HepG2 (cell line): ENCODE results near the gene IL17C. TPM values are rescaled to one million over a fixed set of nuclear protein-coding genes. Genes with fewer than 3 reads are reported as not detected.

Experiments
- ATAC-seq: fragments of 200-7000 bp; cut with Tn5 transposase; 3 replicates; pipeline ENCODE4 v1.9.1; 2020; ENCODE audit warnings: mild to moderate bottlenecking, moderate library complexity
- BruUV-seq: library from RNA; stranded (reverse); fragments of 400-500 nt; replicated peaks from 2 replicates; lab custom pipeline; 2021; lab: Mats Ljungman, UMichigan
- CTCF ChIA-PET: fragments of 300-600 bp; formaldehyde crosslinking; extraction: SDS; loops from one replicate; lab custom pipeline; 2021; ENCODE audit warnings: low total read pairs, inconsistent platforms, low intra/inter-chr PET ratio; lab: Yijun Ruan, JAX
- POLR2A ChIA-PET: fragments of 350-600 bp; sonication (Branson Sonifier 250); formaldehyde crosslinking; loops from one replicate; lab custom pipeline; 2020; ENCODE audit warnings: antibody characterized with exemption, inconsistent platforms; lab: Yijun Ruan, JAX
- DNase-seq: peaks from one replicate; pipeline ENCODE4 v3.0.0-alpha.2; 2015; ENCODE audit warnings: low spot score
- FAIRE-seq: peaks from 3 replicates; lab custom pipeline; 2011; peaks lifted over from hg19 to GRCh38; lab: Jason Lieb, UNC
- H2AFZ ChIP-seq: one replicate; pipeline ENCODE4 v1.6.1; 2011; ENCODE audit warnings: low read length, inconsistent platforms
- H3K27ac ChIP-seq: fragments of 300-600 bp; 3 replicates; pipeline ENCODE4 v1.8.0; 2011; ENCODE audit warnings: mixed run types, mild to moderate bottlenecking, mixed read lengths, low read length, inconsistent platforms; ENCODE audit not compliant: insufficient read depth; ENCODE audit errors: extremely low read length
- H3K27me3 ChIP-seq, 2 experiments: fragments of 200-600 bp in 1 of 2; 2 replicates in 1 of 2; 3 replicates in 1 of 2; pipeline versions ENCODE4 v1.6.0 to v1.8.0; 2011; ENCODE audit warnings: low read length in 2 of 2, mild to moderate bottlenecking in 2 of 2, moderate library complexity in 2 of 2, inconsistent platforms in 1 of 2; ENCODE audit not compliant: insufficient read depth in 2 of 2, control insufficient read depth in 1 of 2
- H3K36me3 ChIP-seq, 2 experiments: fragments of 200-600 bp in 1 of 2; replicated peaks in 1 of 2; 2 replicates in 1 of 2; 3 replicates in 1 of 2; pipeline versions ENCODE4 v1.5.1 to v1.8.0; 2011; ENCODE audit warnings: low read length in 2 of 2, inconsistent platforms in 1 of 2; ENCODE audit not compliant: insufficient read depth in 2 of 2, control insufficient read depth in 1 of 2
- H3K4me1 ChIP-seq: 2 replicates; pipeline ENCODE4 v1.5.1; 2012; ENCODE audit warnings: low read length, inconsistent platforms; ENCODE audit not compliant: insufficient read depth
- H3K4me2 ChIP-seq: 2 replicates; pipeline ENCODE4 v1.6.0; 2011; ENCODE audit warnings: low read depth, low read length, inconsistent platforms
- H3K4me3 ChIP-seq, 3 experiments: fragments of 200-600 bp in 1 of 3; sonication (generic), shearing (Covaris generic) in 1 of 3; replicated peaks in 1 of 3; 2 replicates each; pipeline ENCODE4 v1.5.1; 2011 to 2016; ENCODE audit warnings: low read length in 3 of 3, inconsistent platforms in 2 of 3, low read depth in 2 of 3, mild to moderate bottlenecking in 2 of 3, control low read depth in 1 of 3, mixed read lengths in 1 of 3; ENCODE audit not compliant: insufficient read depth in 1 of 3
- H3K79me2 ChIP-seq: one replicate; pipeline ENCODE4 v1.6.1; 2011; ENCODE audit warnings: low read length, inconsistent platforms; ENCODE audit not compliant: insufficient read depth
- H3K9ac ChIP-seq: 2 replicates; pipeline ENCODE4 v1.6.0; 2011; ENCODE audit warnings: mild to moderate bottlenecking, low read depth, low read length, inconsistent platforms; ENCODE audit not compliant: insufficient read depth
- H3K9me3 ChIP-seq: 2 replicates; pipeline ENCODE4 v1.5.1; 2012; ENCODE audit warnings: mild to moderate bottlenecking, low read length
- H4K20me1 ChIP-seq: 2 replicates; pipeline ENCODE4 v1.6.0; 2011; ENCODE audit warnings: inconsistent platforms, mild to moderate bottlenecking, low read length, moderate library complexity; ENCODE audit not compliant: insufficient read depth
- AKAP8 ChIP-seq: sonication (generic); formaldehyde crosslinking; IDR thresholded peaks from 2 replicates; pipeline ENCODE4 v1.5.1; 2020; ENCODE audit warnings: mild to moderate bottlenecking, missing genetic modification reagents
- ATM ChIP-seq: fragments of 450-650 bp; IDR thresholded peaks from 2 replicates; pipeline ENCODE4 v1.7.1; 2017; ENCODE audit warnings: mild to moderate bottlenecking, borderline replicate concordance
- FOXC1 ChIP-seq: sonication (generic); formaldehyde crosslinking; IDR thresholded peaks from 2 replicates; pipeline ENCODE4 v1.8.0; 2022; ENCODE audit warnings: mild to moderate bottlenecking, missing genetic modification reagents, borderline replicate concordance
- GLI4 ChIP-seq: sonication (generic); formaldehyde crosslinking; IDR thresholded peaks from 2 replicates; pipeline ENCODE4 v1.5.1; 2020; ENCODE audit warnings: missing genetic modification reagents, mild to moderate bottlenecking, moderate library complexity, borderline replicate concordance
- GZF1 ChIP-seq: sonication (generic); formaldehyde crosslinking; IDR thresholded peaks from 2 replicates; pipeline ENCODE4 v1.5.1; 2020; ENCODE audit warnings: mild to moderate bottlenecking, missing genetic modification reagents
- HIVEP1 ChIP-seq: sonication (generic); formaldehyde crosslinking; IDR thresholded peaks from 2 replicates; pipeline ENCODE4 v1.4.0; 2020; ENCODE audit warnings: mild to moderate bottlenecking, missing genetic modification reagents
- HNF4A ChIP-seq: sonication (generic); formaldehyde crosslinking; IDR thresholded peaks from 2 replicates; pipeline ENCODE4 v1.4.0; 2020; ENCODE audit warnings: missing genetic modification reagents
- JUND ChIP-seq: sonication (generic); formaldehyde crosslinking; IDR thresholded peaks from 2 replicates; pipeline ENCODE4 v1.8.0; 2022; ENCODE audit warnings: mild to moderate bottlenecking, missing genetic modification reagents
- KLF15 ChIP-seq: sonication (generic); formaldehyde crosslinking; IDR thresholded peaks from 2 replicates; pipeline ENCODE4 v1.8.1; 2023; ENCODE audit warnings: borderline replicate concordance, mild to moderate bottlenecking, inconsistent platforms, missing genetic modification reagents, mixed read lengths
- MAFK ChIP-seq, 2 experiments: IDR thresholded peaks in 1 of 2; conservative IDR thresholded peaks in 1 of 2; 2 replicates each; pipeline ENCODE4 v1.6.1; 2011; ENCODE audit warnings: improper control_type of control experiment in 2 of 2, low read length in 2 of 2
- RBAK ChIP-seq: sonication (generic); formaldehyde crosslinking; IDR thresholded peaks from 2 replicates; pipeline ENCODE4 v1.5.1; 2020; ENCODE audit warnings: mild to moderate bottlenecking, missing genetic modification reagents
- RBM22 ChIP-seq: fragments of 200-400 bp; formaldehyde crosslinking; optimal IDR thresholded peaks from 2 replicates; pipeline ENCODE3; 2017; ENCODE audit warnings: mild to moderate bottlenecking, low read length, moderate library complexity
- SETDB1 ChIP-seq: sonication (generic); formaldehyde crosslinking; IDR thresholded peaks from 2 replicates; pipeline ENCODE4 v1.5.1; 2020; ENCODE audit warnings: missing genetic modification reagents, mild to moderate bottlenecking, borderline replicate concordance
- SIN3B ChIP-seq: fragments of 150-350 bp; IDR thresholded peaks from 2 replicates; pipeline ENCODE4 v1.6.1; 2014; ENCODE audit warnings: low read length
- SOX5 ChIP-seq: IDR thresholded peaks from 2 replicates; pipeline ENCODE4 v1.6.1; 2016; ENCODE audit warnings: borderline replicate concordance
- SPEN ChIP-seq: sonication (generic); formaldehyde crosslinking; IDR thresholded peaks from 2 replicates; pipeline ENCODE4 v1.5.1; 2020; ENCODE audit warnings: low read depth, mild to moderate bottlenecking, missing genetic modification reagents
- TEAD3 ChIP-seq: optimal IDR thresholded peaks from 2 replicates; pipeline ENCODE3; 2016; ENCODE audit warnings: borderline replicate concordance
- TGIF2 ChIP-seq: IDR thresholded peaks from 2 replicates; pipeline ENCODE4 v1.6.1; 2016; ENCODE audit warnings: control low read depth, missing compliant biosample characterization
- TOPORS ChIP-seq: sonication (generic); formaldehyde crosslinking; IDR thresholded peaks from 2 replicates; pipeline ENCODE4 v1.8.0; 2023; ENCODE audit warnings: mild to moderate bottlenecking, missing genetic modification reagents
- ZFY ChIP-seq: sonication (generic); formaldehyde crosslinking; IDR thresholded peaks from 2 replicates; pipeline ENCODE4 v1.4.0; 2020; ENCODE audit warnings: missing genetic modification reagents
- ZFYVE20 ChIP-seq: sonication (generic); formaldehyde crosslinking; IDR thresholded peaks from 2 replicates; pipeline ENCODE4 v1.8.0; 2023; ENCODE audit warnings: low read depth, mild to moderate bottlenecking, moderate library complexity, missing genetic modification reagents, borderline replicate concordance
- WGBS: methylation state at CpG from one replicate; pipeline ENCODE4 v1.1.6; 2017; ENCODE audit warnings: low lambda C conversion rate; 5-methylcytosine and 5-hydroxymethylcytosine counted together
- in situ Hi-C: cut with HindIII; loops from 2 replicates; pipeline ENCODE4 v1.10.0; 2017; ENCODE audit warnings: low pct_unique_long_range_greater_than_20kb; ENCODE audit not compliant: extremely low pct_ligation_motif_present
- intact Hi-C: fragments of 100-400 bp; cut with micrococcal nuclease; formaldehyde crosslinking; loops from one replicate; pipeline ENCODE4 v1.10.0; 2022; ENCODE audit not compliant: unreplicated experiment
- polyA plus RNA-seq, 8 experiments: library from polyadenylated mRNA; depleted of rRNA in 3 of 8; stranded (reverse) in 7 of 8; unstranded in 1 of 8; fragments of >200 nt; fragmentation: Illumina TruSeq in 4 of 8; extraction: Trizol in 4 of 8; gene quantifications; 2 replicates each; pipeline versions ENCODE4 v1.2.1 to v1.2.3, GENCODE V29; 2011 to 2016; ENCODE audit warnings: low read depth in 4 of 8, missing spikeins in 1 of 8, mixed read lengths in 1 of 8; ENCODE audit not compliant: insufficient read depth in 1 of 8
- total RNA-seq, 5 experiments: library from RNA; depleted of rRNA; stranded (reverse); fragments of >200 nt; fragmentation: Illumina TruSeq; extraction: Trizol; gene quantifications; 2 replicates each; pipeline ENCODE4 v1.2.3, GENCODE V29; 2016; ENCODE audit warnings: low read depth in 1 of 5
- TF ChIP-seq, protein P1 (sequence below): sonication (generic); formaldehyde crosslinking; IDR thresholded peaks from 2 replicates; pipeline ENCODE4 v1.5.1; 2020; ENCODE audit warnings: missing genetic modification reagents, mild to moderate bottlenecking, borderline replicate concordance
- TF ChIP-seq, protein P2 (sequence below): sonication (generic); formaldehyde crosslinking; IDR thresholded peaks from 2 replicates; pipeline ENCODE4 v1.9.0; 2021; ENCODE audit warnings: missing genetic modification reagents, mild to moderate bottlenecking, borderline replicate concordance

Gene IL17C
- total and polyA plus RNA-seq, 2 of the 13 experiments (the other 11 are each of a cell fraction or from before 2014, with no cell fraction given), result not detected

DNA sequence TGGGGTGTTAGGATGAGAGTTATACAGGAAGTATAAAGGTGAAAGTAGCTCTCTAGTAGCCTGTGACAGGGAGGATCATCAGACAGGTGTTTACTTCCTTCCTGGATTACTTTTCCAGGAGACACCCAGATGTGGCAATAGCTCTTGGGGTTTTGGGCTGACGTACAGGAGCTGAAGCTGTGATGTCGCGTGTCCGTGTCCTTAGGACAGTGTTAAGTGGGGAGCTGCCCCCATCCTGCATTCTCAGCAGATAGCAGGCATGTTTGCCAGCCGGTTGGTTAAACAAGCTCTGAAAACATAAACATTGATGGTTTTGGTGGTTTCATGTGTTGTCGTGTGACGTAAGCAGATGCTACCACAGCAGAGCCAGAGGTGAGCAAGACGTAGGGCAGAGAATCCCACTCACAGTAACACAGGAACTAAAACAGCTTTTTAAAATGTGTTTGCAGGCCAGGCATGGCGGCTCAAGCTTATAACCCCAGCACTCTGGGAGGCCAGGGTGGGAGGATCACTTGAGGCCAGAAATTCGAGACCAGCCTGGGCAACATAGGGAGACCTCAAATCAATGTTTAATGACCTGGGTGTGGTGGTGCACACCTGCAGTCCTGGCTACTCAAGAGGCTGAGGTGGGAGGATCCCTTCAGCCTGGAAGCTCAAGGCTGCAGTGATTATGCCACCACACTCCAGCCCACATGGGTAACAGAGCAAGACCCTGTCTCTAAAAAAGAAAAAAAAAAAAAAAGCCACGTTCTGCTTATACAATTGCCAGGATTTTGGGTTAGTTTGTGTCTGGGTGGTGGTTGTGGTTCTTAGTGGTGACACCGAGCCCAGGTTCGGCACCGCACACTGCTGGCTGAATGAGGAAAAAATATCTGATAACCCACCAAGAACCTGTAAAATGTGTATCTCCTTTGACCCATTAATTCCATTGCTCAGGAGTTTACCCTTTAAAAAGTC is 18.2 kb upstream of the IL17C start (continued):
- TF ChIP-seq, protein P1, sequence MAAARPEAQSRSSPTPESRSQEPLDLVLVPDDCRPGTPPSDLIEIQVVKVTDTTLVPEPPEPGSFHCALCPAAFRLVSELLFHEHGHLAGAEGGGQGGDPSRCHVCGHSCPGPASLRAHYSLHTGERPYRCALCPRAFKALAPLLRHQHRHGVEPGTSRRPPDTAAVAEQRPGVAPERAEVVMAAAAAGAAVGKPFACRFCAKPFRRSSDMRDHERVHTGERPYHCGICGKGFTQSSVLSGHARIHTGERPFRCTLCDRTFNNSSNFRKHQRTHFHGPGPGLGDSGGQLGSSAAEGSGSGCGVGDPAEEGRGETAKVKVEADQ (CRISPR knock-in tag), result no peak
- TF ChIP-seq TOPORS (CRISPR knock-in tag) (no peak), KLF15 (CRISPR knock-in tag) (no peak), ATM (no peak), GZF1 (CRISPR knock-in tag) (no peak), HNF4A (CRISPR knock-in tag) (no peak), AKAP8 (no peak), SPEN (0 out of 2 replicates have a peak, but pooled peaks have one; percentile 28), SIN3B (no peak), RBM22 (no peak)

DNA sequence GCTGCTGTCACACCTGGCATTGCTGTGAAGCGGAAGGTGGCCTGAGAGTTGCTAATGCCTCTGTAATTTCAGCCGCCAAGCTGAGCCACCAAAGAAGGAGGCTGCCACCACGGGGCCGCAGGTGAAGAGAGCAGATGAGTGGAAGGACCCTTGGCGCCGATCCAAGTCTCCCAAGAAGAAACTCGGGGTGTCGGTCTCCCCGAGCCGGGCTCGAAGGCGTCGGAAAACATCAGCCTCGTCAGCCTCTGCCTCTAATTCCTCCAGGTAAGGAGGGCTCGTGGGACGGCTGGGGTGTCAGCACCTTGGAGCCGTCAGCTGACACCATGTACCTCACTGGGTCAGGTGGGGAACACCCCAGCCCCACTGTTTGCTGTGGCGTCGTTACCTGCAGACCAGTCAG is 16.2 kb upstream of the IL17C start:
- no peaks in the 10 kb centered on the region for H3K27me3 ChIP-seq
- H3K36me3 ChIP-seq, result peaks cover 36 to 68% of the 10 kb centered on the region in 2 experiments
- H3K4me3 ChIP-seq, result no peak overlapping the region
- H4K20me1 ChIP-seq, result peaks cover 8% of the 10 kb centered on the region; the same call in 1 of the 2 replicates
- no peak overlapping the region for H3K9ac ChIP-seq
- DNase-seq, result no peak
- no peak for TF ChIP-seq SETDB1
- TF ChIP-seq MAFK (conservative IDR thresholded peaks at IDR 0.05 in 1 of 2, IDR thresholded peaks at IDR 0.05 in 1 of 2; ENCODE audit: low read length in 2 of 2), result no peak
- TF ChIP-seq, protein P2, sequence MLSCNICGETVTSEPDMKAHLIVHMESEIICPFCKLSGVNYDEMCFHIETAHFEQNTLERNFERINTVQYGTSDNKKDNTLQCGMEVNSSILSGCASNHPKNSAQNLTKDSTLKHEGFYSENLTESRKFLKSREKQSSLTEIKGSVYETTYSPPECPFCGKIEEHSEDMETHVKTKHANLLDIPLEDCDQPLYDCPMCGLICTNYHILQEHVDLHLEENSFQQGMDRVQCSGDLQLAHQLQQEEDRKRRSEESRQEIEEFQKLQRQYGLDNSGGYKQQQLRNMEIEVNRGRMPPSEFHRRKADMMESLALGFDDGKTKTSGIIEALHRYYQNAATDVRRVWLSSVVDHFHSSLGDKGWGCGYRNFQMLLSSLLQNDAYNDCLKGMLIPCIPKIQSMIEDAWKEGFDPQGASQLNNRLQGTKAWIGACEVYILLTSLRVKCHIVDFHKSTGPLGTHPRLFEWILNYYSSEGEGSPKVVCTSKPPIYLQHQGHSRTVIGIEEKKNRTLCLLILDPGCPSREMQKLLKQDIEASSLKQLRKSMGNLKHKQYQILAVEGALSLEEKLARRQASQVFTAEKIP (CRISPR knock-in tag), result no peak
- TF ChIP-seq ZFYVE20, result no peak
- TF ChIP-seq TEAD3, result no peak
- no peak for TF ChIP-seq RBM22
- no peak for TF ChIP-seq FOXC1 (CRISPR knock-in tag)
- no peak for TF ChIP-seq GLI4 (CRISPR knock-in tag)
- no peak for TF ChIP-seq HIVEP1 (CRISPR knock-in tag)
- no peak for TF ChIP-seq SOX5 (CRISPR knock-in tag)
- TF ChIP-seq RBAK (CRISPR knock-in tag), result no peak
- no peak for TF ChIP-seq JUND (CRISPR knock-in tag)
- TF ChIP-seq ZFY (CRISPR knock-in tag), result no peak
- no peak for TF ChIP-seq TGIF2
- 98% methylated on average over 17 of the region's 19 CpGs for WGBS
- no peak overlapping the region for H3K4me2 ChIP-seq
- H3K9me3 ChIP-seq, result no peaks in the 10 kb centered on the region
- BruUV-seq, result no TSS peak
- intact Hi-C loops, result no loop called here
- ATAC-seq, result no peak
- H3K79me2 ChIP-seq, result peaks cover 15% of the 10 kb centered on the region
- H2AFZ ChIP-seq, result no peak overlapping the region
- CTCF ChIA-PET, result no interaction called here
- H3K4me1 ChIP-seq, result peaks cover 33% of the 10 kb centered on the region
- H3K27ac ChIP-seq, result no peak overlapping the region
- POLR2A ChIA-PET, result no interaction called here
- FAIRE-seq, result no peak
- in situ Hi-C loops, result no loop called here
